HG03460 (cell line): ENCODE results near the gene DIAPH3.
"Not testable (repeated sequence)": the region's sequence is repeated elsewhere in the genome, so short reads cannot be mapped to it uniquely, and the experiment has no call there.

Experiments
- ATAC-seq: cut with Tn5 transposase; IDR thresholded peaks from one replicate; pipeline ENCODE4 v1.9.1; 2021; ENCODE audit not compliant: unreplicated experiment

DIAPH3 gene, protein sequence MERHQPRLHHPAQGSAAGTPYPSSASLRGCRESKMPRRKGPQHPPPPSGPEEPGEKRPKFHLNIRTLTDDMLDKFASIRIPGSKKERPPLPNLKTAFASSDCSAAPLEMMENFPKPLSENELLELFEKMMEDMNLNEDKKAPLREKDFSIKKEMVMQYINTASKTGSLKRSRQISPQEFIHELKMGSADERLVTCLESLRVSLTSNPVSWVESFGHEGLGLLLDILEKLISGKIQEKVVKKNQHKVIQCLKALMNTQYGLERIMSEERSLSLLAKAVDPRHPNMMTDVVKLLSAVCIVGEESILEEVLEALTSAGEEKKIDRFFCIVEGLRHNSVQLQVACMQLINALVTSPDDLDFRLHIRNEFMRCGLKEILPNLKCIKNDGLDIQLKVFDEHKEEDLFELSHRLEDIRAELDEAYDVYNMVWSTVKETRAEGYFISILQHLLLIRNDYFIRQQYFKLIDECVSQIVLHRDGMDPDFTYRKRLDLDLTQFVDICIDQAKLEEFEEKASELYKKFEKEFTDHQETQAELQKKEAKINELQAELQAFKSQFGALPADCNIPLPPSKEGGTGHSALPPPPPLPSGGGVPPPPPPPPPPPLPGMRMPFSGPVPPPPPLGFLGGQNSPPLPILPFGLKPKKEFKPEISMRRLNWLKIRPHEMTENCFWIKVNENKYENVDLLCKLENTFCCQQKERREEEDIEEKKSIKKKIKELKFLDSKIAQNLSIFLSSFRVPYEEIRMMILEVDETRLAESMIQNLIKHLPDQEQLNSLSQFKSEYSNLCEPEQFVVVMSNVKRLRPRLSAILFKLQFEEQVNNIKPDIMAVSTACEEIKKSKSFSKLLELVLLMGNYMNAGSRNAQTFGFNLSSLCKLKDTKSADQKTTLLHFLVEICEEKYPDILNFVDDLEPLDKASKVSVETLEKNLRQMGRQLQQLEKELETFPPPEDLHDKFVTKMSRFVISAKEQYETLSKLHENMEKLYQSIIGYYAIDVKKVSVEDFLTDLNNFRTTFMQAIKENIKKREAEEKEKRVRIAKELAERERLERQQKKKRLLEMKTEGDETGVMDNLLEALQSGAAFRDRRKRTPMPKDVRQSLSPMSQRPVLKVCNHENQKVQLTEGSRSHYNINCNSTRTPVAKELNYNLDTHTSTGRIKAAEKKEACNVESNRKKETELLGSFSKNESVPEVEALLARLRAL

DNA sequence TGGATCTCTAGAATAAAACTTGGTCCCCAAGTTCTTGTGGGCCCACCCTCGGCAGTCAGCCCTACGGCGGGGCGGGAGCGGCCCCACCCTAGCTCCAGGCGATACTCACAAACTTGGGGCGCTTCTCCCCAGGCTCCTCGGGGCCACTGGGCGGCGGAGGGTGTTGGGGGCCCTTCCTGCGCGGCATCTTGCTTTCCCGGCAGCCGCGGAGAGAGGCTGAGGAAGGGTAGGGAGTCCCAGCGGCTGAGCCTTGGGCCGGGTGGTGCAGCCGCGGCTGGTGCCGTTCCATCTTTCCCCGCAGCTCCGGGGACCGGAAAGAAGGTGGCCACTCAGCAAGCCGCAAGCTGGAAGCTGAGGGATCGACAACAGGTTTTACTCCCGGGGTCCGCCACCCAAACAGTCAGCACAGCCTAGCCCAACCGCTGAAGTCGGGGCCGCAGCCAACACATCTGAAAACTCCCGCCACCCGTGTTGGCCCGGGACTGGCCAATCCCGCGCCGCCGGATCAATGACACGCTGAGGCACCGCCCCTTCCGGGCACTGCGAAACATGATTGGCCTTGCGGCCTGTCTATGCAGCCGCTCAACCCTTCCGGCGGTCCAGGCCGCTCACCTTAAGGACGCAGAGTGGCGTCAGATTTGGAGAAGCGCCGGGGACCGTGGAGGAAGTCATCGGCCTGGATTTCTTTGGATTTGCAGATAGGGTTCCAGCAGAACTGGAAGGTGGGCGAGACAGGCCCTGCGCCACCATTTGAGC, at the start of gene DIAPH3:
DIAPH3 (minus strand) TSS at position 451 of the 756 bp plus-strand sequence; CDS start at position 289, 162 bp downstream.
- ATAC-seq = peak; percentile 99

DNA sequence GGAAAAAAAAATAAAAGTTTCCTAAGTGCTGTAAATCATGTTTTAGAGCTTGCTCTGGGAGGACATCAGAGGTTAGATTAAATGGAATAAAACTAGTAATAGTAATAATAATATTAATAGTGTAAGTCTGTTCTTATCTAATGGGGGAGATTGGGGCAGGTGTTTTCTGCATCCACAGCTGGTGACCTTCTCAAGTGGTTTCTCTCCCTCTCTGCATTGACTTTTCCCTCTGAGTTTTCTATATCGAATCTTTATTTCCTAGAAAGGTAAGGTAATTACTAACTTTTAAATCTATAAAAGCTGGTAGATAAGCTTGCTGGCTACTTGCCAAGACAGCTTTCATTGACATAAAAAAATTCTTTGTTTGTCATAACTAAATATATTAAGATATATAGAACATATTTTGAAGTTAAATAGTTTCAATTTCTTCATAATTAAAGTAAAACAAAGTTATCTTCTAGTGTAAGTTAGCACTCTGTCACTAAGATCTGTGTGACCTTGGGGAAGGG, 49.6 kb upstream of the DIAPH3 start:
- ATAC-seq = no peak

DNA sequence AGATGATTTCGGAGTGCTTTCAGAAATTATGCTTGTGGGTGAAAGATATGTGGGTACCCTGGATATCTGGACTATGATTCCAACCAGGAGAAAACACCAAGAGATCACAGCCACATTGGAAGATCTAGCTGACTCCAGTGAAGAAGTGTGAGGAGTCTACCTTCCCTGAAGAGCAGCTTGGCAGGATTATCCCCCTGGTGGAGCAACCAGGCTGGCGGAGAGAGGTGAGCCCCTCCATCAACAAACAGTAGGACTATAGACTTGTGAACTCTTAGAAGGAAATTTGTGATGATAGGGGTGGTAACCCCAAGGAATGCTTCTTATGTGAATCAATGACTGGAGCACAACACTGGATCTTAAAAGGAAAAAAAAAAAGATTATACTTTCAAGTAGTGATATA, 47.8 kb upstream of the DIAPH3 start:
- no peak for ATAC-seq

DNA sequence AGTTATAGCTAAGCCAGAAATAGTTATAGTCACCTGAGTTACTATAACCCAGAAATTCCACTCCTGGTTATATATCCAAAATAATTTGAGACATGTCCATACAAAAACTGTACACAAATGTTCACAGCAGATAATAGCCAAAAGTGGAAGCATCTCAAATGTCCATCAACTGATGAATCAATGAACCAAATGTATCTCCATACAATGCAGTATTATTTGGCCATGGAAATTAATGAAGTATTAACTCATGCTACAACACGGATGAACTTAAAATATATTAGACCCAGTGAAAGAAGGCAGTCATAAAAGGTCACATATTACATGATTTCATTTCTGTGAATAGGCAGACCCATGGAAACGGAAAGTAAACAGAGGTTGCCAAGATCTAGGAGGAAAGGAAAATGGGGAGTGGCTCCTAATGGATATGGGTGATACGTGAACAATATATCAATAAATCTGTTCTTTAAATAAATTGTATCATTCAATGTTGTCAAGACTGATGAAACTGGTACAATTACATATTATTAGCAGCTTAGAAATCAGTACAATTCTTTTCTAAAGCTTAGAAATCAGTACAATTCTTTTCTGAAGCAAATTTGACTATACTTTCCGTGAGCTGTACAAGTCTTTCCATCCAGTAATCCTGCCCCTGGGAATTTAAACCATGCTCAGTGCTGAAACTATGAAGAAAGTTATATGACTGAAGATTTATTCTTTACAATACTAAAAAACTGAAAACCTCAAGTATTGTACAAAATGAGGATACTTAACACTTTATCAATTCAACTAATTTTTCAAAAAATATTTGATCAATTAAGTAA, 47.0 kb upstream of the DIAPH3 start:
- ATAC-seq = no peak

DNA sequence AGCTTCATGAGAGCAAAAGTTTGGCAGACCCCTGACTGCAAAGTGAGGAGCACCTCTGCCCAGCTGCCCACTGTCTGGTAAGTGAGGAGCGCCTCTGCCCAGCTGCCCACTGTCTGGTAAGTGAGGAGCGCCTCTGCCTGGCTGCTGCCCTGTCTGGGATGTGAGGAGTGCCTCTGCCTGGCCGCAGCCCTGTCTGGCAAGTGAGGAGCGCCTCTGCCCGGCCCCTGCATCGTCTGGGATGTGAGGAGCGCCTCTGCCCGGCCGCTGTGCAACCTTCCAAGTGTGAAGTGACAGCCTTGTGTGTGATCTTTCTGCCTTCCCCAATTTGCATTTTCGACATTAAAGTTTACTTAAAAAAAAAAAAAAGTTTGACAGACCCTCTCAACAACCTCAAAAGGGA, 41.8 kb upstream of the DIAPH3 start:
- not testable (repeated sequence) for ATAC-seq

DNA sequence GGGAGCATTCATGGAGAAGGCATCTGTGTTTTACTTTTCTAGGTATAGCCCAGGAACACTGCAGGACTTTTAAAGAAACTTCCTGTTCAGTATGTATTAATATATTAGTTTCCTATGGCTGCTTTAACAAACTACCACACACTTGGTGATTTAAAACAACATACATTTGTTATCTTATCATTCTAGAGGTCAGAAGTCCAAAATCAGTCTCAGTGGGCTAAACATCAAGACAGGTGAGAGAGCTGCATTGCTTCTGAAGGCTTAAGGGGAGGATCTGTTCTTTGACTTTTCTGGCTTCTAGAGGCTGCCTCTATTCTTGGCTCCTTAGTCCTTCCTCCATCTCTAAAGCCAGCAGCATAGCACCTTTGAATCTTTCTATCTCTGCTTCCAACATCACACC, 37.6 kb upstream of the DIAPH3 start:
- no peak for ATAC-seq

DNA sequence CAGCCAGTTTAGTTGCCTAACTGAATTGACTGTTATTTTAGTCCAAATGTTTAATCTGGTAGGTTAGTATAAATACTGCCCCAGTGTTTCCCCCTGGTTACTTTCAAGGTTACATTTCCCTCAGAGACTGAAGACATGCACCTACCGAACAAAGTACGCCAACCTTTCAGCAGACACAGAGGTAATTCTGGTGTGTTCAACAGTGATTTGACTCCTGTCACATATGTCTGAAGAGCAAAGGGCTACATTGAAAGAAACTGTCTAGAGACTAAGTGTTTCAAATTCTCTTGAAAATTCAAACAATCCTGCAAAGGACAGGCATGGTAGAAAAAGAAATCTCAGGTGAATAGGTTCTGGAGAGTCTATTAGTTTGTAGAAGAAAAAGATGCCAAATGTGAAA, 32.2 kb upstream of the DIAPH3 start:
- ATAC-seq = not testable (repeated sequence)

DNA sequence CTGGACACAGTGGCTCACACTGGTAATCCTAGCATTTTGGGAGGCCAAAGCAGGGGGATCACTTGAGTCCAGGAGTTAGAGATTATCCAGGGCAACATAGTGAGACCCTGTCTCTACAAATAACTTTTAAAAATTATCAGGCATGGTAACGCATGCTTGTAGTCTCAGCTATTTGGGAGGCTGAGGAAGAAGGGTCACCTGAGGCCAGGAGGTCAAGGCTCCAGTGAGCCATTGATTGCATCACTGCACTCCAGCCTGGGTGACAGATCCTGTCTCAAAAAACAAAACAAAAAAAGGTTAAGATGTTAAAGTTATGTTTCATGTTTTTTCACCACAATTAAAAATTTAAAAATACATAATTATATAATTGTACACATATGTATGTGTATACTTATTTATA, 19.2 kb upstream of the DIAPH3 start:
- no peak for ATAC-seq

DNA sequence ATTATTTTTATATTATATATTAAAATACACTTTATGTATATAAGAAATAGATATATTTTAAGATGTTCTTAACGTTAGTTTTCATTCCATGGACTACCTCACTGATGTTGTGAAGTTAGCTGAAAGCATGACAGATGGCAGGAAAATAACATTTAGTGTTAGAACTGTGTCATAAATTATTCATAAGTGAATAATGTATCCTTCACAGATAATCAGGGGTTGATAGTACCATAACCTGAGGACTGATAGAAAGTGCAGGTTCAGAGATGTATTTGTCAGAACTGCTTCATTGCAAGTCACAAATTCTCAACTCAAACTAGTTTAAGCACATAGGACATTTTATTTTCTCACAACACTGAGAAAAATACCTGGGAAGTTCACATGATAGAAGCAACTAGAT, 14.6 kb upstream of the DIAPH3 start:
- no peak for ATAC-seq

DNA sequence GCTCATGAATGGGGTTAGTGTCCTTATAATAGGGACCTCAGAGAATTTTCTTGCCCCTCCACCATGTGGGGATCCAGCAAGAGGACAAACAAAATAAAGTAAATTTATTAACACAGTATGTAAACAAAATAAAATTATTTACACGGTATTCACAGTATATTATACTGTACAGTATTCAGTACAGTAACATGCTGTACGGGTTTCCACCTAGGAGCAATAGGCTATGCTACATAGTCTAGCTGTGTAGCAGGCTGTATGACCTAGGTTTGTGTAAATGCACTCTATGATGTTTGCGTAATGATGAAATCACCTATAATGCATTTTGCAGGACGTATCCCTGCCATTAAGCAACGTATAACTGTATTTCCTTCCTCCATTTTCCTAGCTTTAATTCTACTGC, 11.8 kb upstream of the DIAPH3 start:
- no peak for ATAC-seq

DNA sequence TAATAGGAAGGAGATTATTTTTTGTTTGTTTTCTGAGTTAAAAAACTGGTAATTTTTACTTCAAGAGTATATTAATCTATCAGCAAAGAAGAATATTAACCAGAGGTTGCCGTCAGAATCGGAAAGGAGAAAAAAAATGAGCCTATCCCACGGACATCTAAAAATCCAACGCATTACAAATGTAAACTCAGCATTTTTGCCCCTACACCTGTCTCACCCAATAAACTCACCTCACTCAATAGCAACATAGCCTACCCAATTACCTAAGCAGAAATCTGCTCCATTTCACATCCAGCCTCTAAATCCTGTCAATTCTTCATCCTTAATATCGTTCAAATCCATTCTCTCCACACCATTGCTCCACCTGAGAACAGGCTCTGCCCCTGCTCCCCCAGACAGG, 10.4 kb upstream of the DIAPH3 start:
- ATAC-seq = no peak

DNA sequence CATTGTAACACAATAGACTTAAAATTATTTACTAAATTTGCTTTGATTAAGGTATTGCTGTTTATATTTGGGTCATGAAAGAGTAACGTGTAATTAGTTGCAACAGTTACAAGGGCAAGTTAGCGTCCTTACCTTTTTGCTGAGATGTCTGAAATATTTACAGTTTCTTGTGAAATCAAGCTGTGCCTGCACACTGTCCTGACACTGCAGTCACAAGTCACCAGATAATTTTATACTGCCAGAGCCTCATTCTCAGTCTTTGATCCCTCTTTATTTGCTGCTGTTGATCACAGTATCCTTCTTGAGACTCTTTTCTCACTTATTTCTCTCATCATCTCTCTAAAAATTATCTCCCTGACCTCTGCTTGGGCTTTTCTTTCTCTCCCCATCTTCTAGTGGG, 8.4 kb upstream of the DIAPH3 start:
- no peak for ATAC-seq

DNA sequence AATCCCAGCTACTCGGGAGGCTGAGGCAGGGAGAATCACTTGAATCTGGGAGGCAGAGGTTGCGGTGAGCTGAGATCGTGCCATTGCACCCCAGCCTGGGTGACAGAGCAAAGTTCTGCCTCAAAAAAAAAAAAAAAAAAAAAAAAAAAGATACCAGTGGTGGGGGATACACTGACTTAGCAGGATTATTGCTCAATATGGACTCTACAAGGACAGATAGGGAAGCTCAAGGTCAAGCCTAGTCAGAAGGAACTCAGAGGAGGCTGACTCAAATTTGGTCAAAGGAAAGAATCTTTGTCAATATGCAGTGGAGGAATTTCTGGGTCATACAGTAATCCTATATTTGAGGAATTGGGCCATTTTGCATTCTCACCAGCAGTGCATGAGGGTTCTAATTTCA, 6.7 kb upstream of the DIAPH3 start:
- no peak for ATAC-seq

DNA sequence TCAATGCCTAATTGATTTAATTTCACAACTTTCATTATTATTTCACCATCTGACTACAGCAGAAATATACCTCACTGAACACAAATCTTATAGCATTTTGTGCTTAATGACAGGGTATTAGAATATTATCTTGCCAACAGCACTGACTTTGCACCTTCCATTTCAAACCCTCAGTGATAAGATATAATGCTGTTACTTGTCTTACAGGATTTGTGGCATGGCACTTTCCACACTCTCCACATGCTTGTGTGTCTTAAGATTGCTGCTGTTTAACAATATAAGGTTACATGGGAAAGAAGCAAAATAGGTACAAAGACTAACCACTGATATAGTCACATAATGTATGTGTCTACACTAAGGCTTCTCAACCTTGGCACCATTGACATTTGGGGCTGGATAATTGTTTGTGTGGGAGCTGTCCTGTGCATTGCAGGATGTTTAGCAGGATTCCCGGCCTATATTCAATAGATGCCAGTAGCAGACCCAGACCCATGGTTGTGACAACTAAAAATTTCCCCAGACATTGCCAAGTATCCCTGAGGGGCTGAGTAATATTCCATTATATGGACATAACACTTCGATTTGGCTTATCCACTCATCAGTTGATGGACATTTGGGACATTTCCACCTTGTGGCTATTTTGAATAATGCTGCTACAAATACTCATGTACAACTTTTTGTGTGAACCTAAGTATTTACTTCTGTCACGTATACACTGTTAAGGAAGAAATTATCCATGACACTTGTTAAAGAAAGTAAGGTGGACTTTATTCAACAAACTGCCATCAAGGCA, 5.7 kb upstream of the DIAPH3 start:
- no peak for ATAC-seq

DNA sequence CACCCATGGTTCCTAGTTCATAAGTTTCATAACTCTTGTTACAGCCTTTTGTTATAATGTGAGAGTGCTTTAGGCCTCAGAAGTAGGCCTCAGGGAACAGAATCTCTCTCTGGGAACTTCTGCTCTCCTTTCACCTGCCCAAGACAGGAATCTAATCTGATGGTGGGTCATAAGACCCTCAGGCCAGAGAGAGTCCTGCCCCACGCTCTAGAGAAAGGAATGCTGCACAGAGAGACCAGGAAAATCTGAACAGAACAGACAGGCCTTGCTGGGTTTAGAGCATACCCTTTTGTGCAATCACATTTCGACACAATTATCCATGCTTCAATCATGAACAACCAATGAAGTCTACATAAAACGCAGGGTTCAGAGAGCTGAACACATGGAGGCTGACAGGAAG, 3.4 kb upstream of the DIAPH3 start:
- no peak for ATAC-seq

DNA sequence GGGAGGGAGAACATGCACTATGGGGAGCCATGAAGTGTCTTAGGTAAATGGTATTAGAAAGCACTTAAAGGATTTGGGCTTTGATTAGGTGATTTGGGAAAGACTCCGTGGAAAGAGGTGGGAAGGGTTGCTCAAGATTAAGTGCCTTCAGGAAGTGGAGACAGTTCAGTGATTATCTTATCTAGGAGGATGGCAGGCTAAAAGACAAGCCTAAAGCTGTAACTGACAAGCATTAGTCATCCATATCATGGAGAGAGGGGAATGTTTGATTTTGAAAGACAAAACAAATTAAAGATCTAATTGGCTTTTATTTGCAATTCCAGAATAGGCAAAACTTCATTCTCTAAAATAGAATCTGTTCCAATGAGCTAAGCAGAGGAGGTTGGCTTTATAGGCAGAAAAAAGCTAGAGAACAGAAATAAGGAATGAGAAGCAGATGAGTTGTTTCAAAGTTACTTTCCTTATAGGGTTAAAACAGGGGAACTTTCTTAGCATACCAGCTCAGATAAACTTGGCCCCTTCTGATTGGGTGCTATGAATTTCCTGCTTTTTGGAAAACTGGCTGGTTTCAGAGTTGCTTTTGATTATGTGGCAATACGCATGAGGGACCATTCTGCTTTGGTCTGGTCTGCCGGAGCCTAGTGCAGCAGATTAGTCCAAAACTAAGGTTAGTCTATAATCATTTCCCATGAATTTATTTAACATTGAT, 1.8 kb upstream of the DIAPH3 start:
- no peak for ATAC-seq

DNA sequence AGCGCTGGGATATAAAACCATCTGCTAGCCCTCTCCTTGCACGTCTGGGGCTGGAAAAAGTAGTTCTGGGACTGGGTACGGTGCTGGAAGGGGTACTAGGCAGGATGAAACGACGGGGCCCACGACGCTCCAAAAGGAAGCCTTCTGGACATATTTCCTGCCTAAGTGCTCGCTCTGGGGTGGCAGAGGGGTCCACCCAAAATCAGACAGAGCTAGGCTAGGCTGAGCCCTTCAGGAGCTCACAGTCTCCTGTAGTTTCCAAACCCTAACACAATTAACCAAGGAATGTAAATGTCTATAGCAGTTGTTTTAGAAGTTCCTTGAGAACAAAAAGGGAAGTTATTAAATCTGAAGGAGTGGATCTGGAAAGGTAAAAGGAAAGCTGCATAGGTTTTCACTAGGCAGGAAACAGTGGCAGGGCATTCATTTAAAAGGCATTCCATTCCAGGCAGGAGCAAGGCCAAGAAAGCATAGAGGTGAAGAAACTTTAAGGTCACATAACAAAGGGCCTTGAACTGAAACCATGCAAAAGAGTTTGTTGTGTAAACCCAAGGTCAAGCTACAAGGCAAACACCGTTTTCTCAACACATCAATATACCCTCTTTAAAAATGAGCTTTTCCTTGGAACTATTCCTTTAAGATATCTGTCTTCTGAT, 634 bp upstream of the DIAPH3 start:
- ATAC-seq = peak; percentile 20

DNA sequence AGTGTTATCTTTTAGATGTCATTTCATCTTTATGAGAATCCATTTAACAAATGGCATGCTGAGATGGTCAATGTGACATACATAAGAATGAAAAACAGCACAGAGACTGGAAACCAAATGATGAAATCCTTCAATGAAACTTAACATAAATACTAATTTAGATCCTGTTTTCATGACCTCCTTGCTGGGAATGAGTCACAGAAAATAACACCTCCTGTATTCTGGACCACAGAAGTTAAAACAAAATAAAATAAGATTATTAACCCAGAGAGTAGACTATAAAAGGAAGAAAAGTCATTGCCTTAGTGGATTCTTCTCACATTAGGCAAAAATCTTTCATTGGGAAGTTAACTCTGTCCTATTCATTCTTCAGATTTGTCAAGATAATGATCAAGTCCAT, 1.6 kb downstream of the DIAPH3 start:
- no peak for ATAC-seq
